ENCODE measurements around the gene SSTR4.

DNA sequence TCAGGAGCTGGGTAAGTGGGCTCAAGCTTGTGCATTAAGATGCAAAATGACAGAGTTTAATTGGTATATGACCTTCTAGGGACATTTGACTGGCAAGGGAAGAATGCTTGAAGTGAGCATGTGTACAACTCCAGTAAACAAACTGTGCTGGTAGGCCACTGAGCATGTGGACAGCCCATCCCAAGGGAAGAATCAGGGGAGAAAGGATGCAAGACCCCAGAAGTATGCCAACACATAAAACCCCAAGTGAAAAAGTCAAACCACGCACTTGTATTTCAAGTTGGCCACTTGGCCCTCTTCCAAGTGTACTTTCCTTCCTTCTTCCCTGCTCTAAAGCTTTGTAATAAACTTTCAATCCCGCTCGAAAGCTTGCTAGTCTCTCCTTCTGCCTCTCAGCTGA, 24.7 kb downstream of the SSTR4 start:
- TF ChIP-seq, protein P1, sequence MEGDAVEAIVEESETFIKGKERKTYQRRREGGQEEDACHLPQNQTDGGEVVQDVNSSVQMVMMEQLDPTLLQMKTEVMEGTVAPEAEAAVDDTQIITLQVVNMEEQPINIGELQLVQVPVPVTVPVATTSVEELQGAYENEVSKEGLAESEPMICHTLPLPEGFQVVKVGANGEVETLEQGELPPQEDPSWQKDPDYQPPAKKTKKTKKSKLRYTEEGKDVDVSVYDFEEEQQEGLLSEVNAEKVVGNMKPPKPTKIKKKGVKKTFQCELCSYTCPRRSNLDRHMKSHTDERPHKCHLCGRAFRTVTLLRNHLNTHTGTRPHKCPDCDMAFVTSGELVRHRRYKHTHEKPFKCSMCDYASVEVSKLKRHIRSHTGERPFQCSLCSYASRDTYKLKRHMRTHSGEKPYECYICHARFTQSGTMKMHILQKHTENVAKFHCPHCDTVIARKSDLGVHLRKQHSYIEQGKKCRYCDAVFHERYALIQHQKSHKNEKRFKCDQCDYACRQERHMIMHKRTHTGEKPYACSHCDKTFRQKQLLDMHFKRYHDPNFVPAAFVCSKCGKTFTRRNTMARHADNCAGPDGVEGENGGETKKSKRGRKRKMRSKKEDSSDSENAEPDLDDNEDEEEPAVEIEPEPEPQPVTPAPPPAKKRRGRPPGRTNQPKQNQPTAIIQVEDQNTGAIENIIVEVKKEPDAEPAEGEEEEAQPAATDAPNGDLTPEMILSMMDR (conservative IDR thresholded peaks at IDR 0.05 in 1 of 2, IDR thresholded peaks at IDR 0.05 in 1 of 2; ENCODE audit: low read depth in 1 of 2, low read length in 2 of 2) = no peak
- no peak for TF ChIP-seq EZH2 (IDR thresholded peaks at IDR 0.05; ENCODE audit: low read length, missing control alignments)
